Measurements from ENCODE around the gene TTI1. TPM values are rescaled to one million over a fixed set of nuclear protein-coding genes. Genes with fewer than 3 reads are reported as not detected.
A peak's percentile ranks its signal among the peaks of the same experiment; 100 is the strongest.

Gene TTI1
- total and polyA plus RNA-seq, 9 of the 15 experiments (the other 6 are each of a cell fraction or from before 2014, with no cell fraction given) = 9.8 to 55.1 (median 39.4) TPM

- no peak overlapping the region for H3K27ac ChIP-seq (ENCODE audit: extremely low read depth, low read depth, low read length)
- no peak overlapping the region for H3K4me2 ChIP-seq (ENCODE audit: insufficient read depth, low read length)
- FAIRE-seq (no peak), DNase-seq (ENCODE audit: extremely low read depth in 1 of 4, low spot score in 3 of 4) (no peak), ATAC-seq (no peak)
- TF ChIP-seq FOXP1 (CRISPR knock-in tag; IDR thresholded peaks at IDR 0.05) (no peak), ATF1 (CRISPR knock-in tag; IDR thresholded peaks at IDR 0.05) (no peak), ATF1 (tag; IDR thresholded peaks at IDR 0.05) (no peak), CREB3 (tag; conservative IDR thresholded peaks at IDR 0.05; ENCODE audit: low read depth) (no peak), PREB (CRISPR knock-in tag; IDR thresholded peaks at IDR 0.05) (no peak), NFIC (IDR thresholded peaks at IDR 0.05) (peak; percentile 74), ZBTB7A (IDR thresholded peaks at IDR 0.05; ENCODE audit: borderline replicate concordance, control insufficient read depth, low read depth, low read length) (no peak), RBM17 (IDR thresholded peaks at IDR 0.05; ENCODE audit: borderline replicate concordance, low read depth, low read length) (no peak)
- WGBS (ENCODE audit: insufficient coverage, low coverage, missing lambda C conversion rate) = 84% methylated on average over 7 of the region's 7 CpGs
- no peaks in the 10 kb centered on the region for H3K9me3 ChIP-seq (replicated peaks; ENCODE audit: control insufficient read depth, insufficient read depth, low read depth, low read length)
- H2AFZ ChIP-seq (ENCODE audit: low read depth, low read length) = no peak overlapping the region
- no peak overlapping the region for H3K4me3 ChIP-seq
- intact Hi-C loops (cut with micrococcal nuclease) = loop anchor here (10.0 kb wide), 1 partner anchor 335 kb away; no protein-coding TSS in a partner anchor
- peaks cover 91% of the 10 kb centered on the region for H3K36me3 ChIP-seq (ENCODE audit: control insufficient read depth, insufficient read depth, low read length)
- no peaks in the 10 kb centered on the region for H3K79me2 ChIP-seq (ENCODE audit: control insufficient read depth, insufficient read depth, low read length)
- in situ Hi-C loops (cut with MboI) = no loop called here
- BruUV-seq (replicated peaks) = no TSS peak
- POLR2A ChIA-PET = no interaction called here
- H4K20me1 ChIP-seq (replicated peaks; ENCODE audit: control insufficient read depth, insufficient read depth, low read length) = peaks cover 20% of the 10 kb centered on the region
- CTCF ChIA-PET (ENCODE audit: low intra/inter-chr PET ratio) = no interaction called here
- peaks cover 8 to 10% of the 10 kb centered on the region in 2 experiments; a peak in 3 of 5 replicates for H3K4me1 ChIP-seq (replicated peaks in 1 of 2; ENCODE audit: control insufficient read depth in 2 of 2, insufficient read depth in 2 of 2, low read length in 2 of 2)
- no peak overlapping the region for H3K9ac ChIP-seq (ENCODE audit: insufficient read depth in 1 of 2, low read depth in 2 of 2, low read length in 2 of 2)
- no peaks in the 10 kb centered on the region for H3K27me3 ChIP-seq (ENCODE audit: control insufficient read depth in 2 of 2, insufficient read depth in 2 of 2, low read length in 2 of 2)
- H3K9me1 ChIP-seq (ENCODE audit: control insufficient read depth, insufficient read depth, low read length) = peaks cover 9% of the 10 kb centered on the region
These were observed 43.5 kb downstream of the TTI1 start for GRCh38 chr20:37989601-37990295.
